Right kidney (tissue), 1 donor: ENCODE results near the gene SRL.
A peak's percentile ranks its signal among the peaks of the same experiment; 100 is the strongest.

Experiments
- DNase-seq: peaks from one replicate; pipeline ENCODE4 v3.0.0-alpha.2; 2016

The SRL gene

DNA sequence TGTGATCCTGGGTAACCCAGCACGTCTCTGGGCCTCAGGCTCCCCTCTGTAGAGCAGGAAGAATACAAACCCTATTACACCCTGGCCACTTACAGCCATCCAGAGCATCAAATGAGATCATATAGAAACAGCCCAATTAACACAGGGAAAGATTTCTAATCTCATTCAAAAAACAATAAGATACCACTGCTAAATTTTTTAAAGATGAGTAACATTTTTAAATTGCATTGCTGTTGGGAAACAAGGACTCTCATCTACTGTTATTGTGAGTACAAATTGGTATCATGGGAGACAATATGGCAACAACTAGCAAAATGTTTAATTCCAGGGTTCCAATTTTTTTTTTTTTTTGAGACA lies 41.1 kb downstream of the SRL start:
- no peak for DNase-seq

GRCh38 chr16:4200000-4200780 lies 41.7 kb downstream of the SRL start:
- DNase-seq = peak; percentile 70

GRCh38 chr16:4198816-4199215 lies 43.1 kb downstream of the SRL start:
- DNase-seq = no peak

GRCh38 chr16:4194661-4195060 lies 47.2 kb downstream of the SRL start:
- no peak for DNase-seq

DNA sequence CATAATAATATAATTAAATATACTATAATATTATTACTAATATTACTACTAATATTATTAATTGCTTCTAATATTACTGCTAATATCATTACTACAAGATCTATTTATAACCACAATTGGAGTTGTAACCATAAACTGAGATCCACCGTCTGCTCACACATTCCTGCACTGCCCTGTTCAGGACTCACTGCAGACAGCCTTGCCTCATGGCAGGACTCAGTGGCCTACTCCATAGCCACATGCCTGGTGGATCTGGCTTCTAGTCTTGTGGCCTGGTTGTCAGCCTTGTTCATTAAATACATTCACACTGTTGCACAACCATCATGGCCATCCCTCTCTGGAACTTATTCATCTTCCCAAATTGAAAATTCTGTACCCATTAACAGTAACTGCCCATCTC lies 48.0 kb downstream of the SRL start:
- no peak for DNase-seq

- no peak for DNase-seq
Measured at GRCh38 chr16:4192206-4192605, 49.7 kb downstream of the SRL start.

DNA sequence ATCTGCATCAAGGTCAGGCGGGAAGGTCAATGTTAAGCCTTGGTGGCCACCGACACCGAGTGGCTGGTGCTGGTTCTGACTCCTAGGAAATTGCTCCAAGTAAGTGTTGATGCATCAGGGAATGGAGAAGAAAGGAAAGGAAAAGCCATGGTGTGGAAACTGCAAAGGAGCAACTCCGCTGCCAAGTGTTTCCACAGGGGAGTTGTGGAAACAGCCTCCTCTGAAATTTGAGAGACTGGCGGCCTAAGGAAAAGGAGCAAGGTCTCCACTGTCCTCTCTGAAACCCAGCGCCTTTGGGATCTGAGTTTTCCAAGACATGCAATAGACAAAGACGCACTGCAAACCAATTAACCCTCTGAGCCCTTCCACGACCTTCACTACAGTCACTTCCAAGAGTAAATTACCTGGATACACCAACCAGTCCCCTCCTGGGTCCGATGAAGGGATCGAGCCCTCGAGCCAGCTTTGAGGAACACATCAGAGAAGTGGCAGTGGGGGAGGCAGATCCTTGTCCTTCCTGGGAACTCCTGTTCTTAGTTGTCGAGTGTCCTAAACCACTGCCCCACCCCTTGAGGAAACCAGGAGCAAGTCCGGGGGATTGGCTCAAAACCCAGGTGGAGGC lies 51.1 kb downstream of the SRL start:
- no peak for DNase-seq

DNA sequence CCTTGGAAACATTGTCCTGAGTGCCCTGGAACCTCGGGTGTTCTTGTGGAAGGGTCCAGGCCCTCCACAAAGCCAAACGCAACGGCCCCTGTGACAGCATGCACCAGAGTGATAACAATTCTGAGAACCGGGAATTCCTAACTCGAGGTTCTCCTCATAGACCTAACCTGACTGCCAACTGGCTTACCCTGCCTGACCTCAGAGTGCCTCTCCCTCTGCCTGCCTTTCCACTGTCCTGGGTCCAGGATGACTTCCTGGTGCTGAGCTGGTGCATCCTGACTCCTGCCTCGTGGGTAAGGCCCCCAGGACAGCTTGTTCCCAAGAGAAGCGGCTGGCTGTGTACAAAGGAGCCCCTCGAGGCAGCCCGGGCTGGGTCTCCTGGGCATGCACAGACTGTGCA lies 51.8 kb downstream of the SRL start:
- no peak for DNase-seq

DNA sequence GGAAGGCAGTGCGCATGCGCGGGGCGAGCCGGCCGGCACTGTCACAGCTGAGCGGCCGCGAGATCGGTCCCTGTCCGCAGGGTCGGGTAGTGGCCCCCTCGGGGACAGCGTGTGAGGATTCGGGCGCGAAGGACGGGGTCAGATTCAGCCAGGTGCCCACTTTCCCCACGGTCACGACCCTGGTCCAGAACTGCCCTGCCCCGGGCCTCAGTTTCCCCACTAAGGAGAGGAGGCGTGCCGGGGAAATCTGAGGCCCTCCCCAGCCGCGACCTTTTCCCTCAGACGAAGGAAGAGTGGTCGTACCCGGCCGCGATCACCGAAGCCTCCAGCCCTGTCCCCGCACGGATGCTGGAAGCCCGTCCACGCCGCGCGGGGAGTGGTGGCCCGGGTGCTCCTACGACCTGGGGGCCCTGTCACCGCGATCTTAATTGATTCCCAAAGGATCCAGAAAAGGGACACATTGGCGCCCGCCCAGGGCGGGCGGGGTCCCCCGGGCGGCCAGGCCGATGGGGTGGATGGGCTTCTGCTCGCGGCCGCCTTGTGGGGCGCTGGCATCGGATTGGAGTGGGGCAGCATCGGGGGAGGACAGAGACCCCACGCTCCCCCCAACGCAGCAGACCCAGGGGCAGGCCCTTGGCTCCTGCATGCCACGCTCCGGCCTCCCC lies 57.7 kb downstream of the SRL start:
- no peak for DNase-seq

DNA sequence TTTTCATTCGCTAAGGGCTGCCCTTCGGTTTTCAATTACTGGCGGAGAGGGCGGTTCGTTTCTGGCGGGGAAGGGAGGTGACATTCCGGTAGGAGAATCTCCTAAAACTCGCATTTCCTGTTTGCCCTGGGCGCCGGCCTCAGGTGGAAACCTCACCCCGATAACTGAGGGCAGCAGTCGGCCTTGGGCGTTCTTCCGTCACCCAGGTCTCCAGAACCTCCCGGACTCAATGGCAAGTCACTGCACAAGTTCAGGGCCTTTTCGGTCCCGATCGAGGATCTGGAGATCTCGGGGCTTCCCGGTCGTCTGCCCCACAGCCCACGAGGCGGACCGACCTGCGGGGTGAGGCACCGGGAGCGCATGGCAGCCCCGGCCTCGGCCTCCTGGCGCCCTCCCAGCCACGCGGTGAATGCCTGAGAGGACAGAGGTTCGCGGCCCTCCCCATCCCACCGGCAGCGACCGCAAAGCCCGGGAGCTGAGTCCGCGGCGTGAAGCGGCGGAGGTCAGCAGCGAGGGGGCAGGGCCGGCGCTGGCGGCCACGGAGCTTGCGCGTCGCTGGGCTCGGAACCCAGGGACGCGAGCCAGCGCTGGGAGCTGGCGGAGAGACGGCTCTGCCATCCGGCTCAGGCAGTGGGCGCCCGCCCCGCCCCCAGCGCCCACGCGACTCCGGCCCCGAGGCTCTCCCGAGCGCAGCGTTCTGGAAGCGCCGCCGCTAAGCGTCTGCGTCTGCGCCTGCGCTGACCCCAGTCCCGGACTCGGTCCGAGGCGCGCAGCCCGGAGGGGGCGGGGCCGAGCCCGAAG lies 58.4 kb downstream of the SRL start:
- peak; percentile 95 for DNase-seq

DNA sequence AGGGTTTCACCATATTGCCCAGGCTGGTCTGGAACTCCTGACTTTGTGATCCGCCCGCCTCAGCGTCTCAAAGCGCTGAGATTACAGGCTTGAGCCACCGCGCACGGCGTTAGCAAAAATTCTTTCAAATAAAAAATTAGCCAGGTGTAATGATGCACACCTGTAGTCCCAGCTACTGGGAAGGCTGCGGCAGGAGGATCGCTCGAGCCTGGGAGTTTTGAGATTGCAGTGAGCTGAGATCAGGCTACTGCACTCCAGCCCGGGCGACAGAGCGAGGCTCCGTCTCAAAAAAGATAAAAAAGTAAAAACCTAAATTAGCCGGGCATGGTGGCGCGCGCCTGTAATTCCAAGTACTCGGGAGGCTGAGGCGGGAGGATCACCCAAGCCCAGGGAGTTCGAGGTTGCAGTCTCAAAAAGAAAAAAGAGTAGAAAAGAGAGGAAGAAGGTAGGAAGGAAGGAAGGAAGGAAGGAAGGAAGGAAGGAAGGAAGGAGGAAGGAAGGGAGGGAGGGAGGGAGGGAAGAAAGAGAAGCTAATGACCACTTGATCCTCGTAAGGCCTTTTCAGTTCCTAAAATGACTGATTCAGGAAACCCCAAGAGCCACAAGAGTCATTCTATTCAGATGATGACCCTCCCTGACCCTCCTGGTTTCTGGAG lies 59.2 kb downstream of the SRL start:
- DNase-seq = no peak

DNA sequence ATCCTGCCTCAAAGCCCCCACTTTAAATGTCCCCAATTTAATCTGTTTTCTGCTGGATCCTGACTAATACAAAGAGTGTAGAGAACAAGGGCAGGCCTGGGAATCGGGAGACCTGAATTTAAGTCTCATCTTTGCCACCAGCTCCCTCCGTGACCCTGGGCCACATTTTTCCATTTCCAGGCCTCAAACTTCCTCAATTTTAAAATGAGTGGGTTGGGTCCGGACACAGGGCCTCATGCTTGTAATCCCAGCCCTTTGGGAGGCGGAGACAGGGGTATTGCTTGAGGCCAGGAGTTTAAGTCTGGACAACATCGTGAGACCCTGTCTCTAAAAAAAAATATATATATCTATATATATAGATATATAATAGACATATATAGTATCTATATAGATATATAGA lies 61.4 kb downstream of the SRL start:
- DNase-seq = no peak

DNA sequence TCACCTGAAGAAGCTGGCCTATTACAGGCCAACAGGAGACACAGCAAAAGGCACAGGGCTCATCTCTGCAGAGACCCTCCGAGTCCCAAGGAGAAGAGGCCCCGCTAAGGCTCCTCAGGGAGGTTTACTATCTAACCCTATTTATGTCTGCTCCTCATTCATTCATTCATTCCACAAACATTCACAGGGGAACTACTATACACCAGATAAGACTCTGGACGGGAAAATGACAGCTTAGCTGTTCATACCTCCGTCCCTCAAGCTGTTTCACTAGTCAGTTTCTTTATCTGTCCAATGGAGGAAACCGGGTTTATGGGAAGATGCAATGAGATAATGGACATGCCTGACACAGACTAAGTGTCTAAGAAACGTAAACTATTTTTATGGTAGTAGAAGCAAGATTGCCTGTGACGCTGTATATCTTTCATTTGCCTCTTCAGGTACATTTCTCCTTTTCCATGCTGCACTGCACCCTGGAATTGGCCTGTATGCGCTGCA lies 62.1 kb downstream of the SRL start:
- DNase-seq = no peak

DNA sequence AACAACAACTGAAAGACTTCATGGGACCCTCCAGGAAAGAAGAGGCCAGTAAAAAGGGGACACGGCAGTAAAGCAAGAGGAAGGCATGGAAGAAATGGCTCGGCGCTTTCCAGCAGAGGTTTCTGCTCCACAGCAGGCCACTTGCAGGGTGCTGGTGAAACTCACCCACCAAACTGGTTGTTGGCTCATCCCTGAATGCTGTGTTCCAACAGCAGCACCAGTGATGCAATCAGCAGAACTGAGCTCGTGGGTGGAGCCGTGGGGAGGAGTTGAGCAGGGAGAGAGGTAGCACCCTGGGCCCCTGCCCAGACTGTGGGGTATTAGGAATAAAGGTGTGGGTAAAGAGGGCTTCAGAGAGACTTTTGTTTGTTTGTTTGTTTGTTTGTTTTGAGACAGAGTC lies 62.9 kb downstream of the SRL start:
- DNase-seq = no peak

DNA sequence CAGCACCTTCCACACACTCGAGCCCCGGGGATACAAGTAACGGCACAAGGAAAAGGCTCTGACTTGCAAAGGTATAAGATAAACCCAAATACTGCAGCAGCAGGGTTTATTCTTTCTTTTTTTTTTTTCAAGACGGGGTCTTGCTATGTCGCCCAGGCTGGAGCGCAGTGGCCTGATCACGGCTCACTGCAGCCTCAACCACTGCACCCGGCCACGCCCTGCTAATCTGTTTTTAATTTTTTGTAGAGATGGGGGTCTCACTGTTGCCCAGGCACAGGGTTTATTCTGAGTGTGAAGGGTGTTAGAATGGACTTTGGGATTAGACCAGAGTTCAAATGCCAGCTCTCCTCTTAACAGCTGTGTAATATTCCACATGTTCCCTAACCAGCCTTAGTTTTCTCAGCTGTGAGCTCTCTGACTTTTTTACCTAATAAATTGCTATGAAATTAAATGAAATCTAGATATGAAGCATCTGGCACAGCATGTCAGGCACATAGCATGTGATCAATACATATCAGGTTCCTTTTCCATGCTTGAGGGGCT lies 63.3 kb downstream of the SRL start:
- no peak for DNase-seq

- DNase-seq = no peak
Measured at GRCh38 chr16:4176906-4177417, 64.9 kb downstream of the SRL start.

DNA sequence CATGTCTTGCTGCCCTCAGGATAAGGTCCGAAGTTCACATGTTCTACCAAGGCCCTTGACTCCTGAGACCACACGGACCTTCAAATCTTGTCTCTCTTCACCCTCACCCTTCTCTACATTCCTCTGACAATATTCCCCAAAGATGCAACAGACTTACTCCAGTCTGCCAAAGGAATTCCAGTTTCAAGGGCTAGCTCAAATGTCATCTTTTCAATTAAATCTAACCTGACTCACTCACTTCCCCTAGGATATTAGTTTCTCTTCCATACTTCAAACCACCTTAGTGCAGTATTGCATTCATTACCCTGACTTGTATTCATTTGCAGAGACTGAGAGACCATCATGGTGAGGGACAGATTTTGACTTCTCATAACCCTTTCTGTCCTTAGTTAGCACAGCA lies 66.0 kb downstream of the SRL start:
- no peak for DNase-seq

DNA sequence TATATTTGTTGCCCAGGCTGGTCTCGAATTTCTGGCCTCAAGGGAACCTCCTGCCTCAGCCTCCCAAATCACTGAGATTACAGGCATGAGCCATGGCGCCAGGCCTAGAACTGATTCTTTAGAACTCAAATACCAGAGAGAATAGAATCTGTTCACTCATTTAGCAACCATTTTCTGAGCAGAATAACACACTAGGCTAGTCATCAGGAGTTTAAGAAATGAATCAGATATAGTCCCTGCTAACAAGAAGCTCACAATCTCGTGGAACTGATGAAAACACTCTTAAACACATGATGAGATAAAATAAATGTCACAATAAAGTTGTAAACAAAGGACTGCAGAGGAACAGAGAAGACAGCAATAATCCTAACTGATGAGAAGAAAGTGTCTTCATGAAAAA lies 69.8 kb downstream of the SRL start:
- no peak for DNase-seq

DNA sequence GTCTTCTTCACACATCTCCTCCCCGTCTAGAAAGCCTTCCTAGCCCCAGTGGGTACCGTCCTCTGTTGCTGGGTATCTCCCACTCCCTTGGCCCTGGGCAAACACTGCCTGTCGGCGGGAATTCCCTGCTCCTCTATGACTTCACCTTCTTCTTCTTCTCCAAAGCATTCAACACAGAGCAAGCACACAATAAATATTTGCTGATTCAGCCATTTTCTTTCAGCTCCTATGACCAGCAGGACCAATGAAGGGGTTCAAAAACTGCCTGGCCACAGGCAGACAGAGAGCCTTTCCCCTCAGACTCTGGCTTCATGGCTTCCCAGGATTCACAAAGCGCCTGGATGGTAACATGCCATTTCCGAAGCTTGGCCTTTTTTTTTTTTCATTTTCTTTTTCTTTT lies 72.5 kb downstream of the SRL start:
- DNase-seq = no peak

GRCh38 chr16:4166821-4167220 lies 75.1 kb downstream of the SRL start:
- no peak for DNase-seq

DNA sequence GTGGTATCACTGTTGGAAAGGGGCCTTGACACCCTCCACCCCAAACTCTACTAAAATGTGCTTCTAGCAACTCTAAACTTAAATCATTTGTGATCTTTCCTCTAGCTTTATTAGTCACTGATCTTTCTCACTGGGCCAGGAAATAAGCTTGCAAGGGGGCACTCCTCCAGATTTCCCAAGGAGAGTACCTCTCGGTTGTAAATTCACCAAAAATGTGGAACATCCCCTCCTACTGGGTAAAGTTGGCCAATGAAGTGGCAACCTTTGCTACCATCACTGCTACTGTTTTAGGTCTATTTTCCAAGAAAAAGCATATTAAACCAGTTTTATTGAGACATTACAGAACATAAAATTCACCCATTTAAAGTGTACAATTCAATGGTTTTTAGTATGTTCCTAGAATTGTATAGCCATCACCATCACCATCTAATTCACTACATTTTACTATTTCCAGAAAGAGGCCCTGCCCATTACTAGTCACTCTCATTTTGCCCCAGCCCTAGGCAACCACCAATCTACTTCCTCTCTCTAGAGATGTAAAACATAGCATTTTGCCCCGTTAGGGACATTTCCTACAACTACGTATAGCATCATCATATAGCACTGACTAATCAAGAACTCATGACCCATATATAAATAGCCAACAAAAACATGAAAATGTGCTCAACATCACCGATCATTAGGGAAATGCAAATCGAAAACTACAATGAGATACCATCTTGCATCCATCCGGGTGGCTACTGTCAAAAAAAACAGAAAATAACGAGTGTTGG lies 81.0 kb downstream of the SRL start:
- no peak for DNase-seq
